ENCODE results near the gene RARRES1. TPM values are rescaled to one million over a fixed set of nuclear protein-coding genes. Genes with fewer than 3 reads are reported as not detected.
A peak's percentile ranks its signal among the peaks of the same experiment; 100 is the strongest.

Gene RARRES1
- total RNA-seq, 2 donors from 2014 or later: 3.0 to 18.4 TPM

GRCh38 chr3:158725348-158726011, 6.8 kb downstream of the RARRES1 start:
- intact Hi-C loops (cut with DNase I): no loop called here
- WGBS, 2 donors: 45 to 50% methylated on average over 9 of the region's 9 CpGs
- Histone ChIP-seq H3K4me1 (no peaks in the 10 kb centered on the region), H3K27ac (peak overlapping the region in 1 of 4 donors; percentile 27), H3K4me3 (no peak overlapping the region), H3K36me3 (replicated peaks in 1 of 2; ENCODE audit: insufficient read depth in 1 of 2, low read depth in 2 of 2) (no peaks in the 10 kb centered on the region), H3K9me3 (no peaks in the 10 kb centered on the region), H3K27me3 (no peaks in the 10 kb centered on the region)
- TF ChIP-seq POLR2A (IDR thresholded peaks at IDR 0.05) (no peak), CTCF (IDR thresholded peaks at IDR 0.05) (no peak)
- peak in 2 of 4 donors; percentile 29 to 54 for DNase-seq
- ATAC-seq: peak; percentile 55

- Histone ChIP-seq H3K4me1 (no peaks in the 10 kb centered on the region), H3K9me3 (no peaks in the 10 kb centered on the region), H3K27ac (no peak overlapping the region), H3K4me3 (no peak overlapping the region), H3K27me3 (no peaks in the 10 kb centered on the region), H3K36me3 (replicated peaks in 1 of 2; ENCODE audit: insufficient read depth in 1 of 2, low read depth in 2 of 2) (no peaks in the 10 kb centered on the region)
- intact Hi-C loops (cut with DNase I): no loop called here
- 86 to 90% methylated on average over 7 of the region's 7 CpGs for WGBS, 2 donors
- no peak for ATAC-seq
- DNase-seq: no peak
- TF ChIP-seq CTCF (IDR thresholded peaks at IDR 0.05) (no peak), POLR2A (IDR thresholded peaks at IDR 0.05) (no peak)
These were observed 8.3 kb downstream of the RARRES1 start for GRCh38 chr3:158723991-158724390.

GRCh38 chr3:158722108-158722507, 10.1 kb downstream of the RARRES1 start:
- no peaks in the 10 kb centered on the region for H3K4me1 ChIP-seq
- ATAC-seq: no peak
- no peak overlapping the region for H3K4me3 ChIP-seq
- intact Hi-C loops (cut with DNase I): no loop called here
- no peaks in the 10 kb centered on the region for H3K9me3 ChIP-seq
- H3K27me3 ChIP-seq: no peaks in the 10 kb centered on the region
- 83 to 96% methylated on average over 1 of the region's 1 CpG for WGBS, 2 donors
- no peaks in the 10 kb centered on the region for H3K36me3 ChIP-seq (replicated peaks in 1 of 2; ENCODE audit: insufficient read depth in 1 of 2, low read depth in 2 of 2)
- TF ChIP-seq CTCF (IDR thresholded peaks at IDR 0.05): no peak
- no peak overlapping the region for H3K27ac ChIP-seq
- DNase-seq: no peak

- DNase-seq: no peak
- no peak for ATAC-seq
- Histone ChIP-seq H3K27me3 (no peaks in the 10 kb centered on the region), H3K9me3 (no peaks in the 10 kb centered on the region), H3K36me3 (replicated peaks in 1 of 2; ENCODE audit: insufficient read depth in 1 of 2, low read depth in 2 of 2) (no peaks in the 10 kb centered on the region), H3K4me1 (no peaks in the 10 kb centered on the region), H3K27ac (no peak overlapping the region), H3K4me3 (no peak overlapping the region)
- intact Hi-C loops (cut with DNase I): no loop called here
- WGBS, 2 donors: 88 to 91% methylated on average over 5 of the region's 5 CpGs
- TF ChIP-seq CTCF (IDR thresholded peaks at IDR 0.05) (no peak), POLR2A (IDR thresholded peaks at IDR 0.05) (no peak)
These were observed 13.6 kb downstream of the RARRES1 start for GRCh38 chr3:158718490-158719170.

- no peak overlapping the region for H3K27ac ChIP-seq
- no peak overlapping the region for H3K4me3 ChIP-seq
- WGBS, 2 donors: 84 to 92% methylated on average over 2 of the region's 2 CpGs
- no peaks in the 10 kb centered on the region for H3K9me3 ChIP-seq
- intact Hi-C loops (cut with DNase I): no loop called here
- DNase-seq: no peak
- no peak for ATAC-seq
- TF ChIP-seq POLR2A (IDR thresholded peaks at IDR 0.05) (no peak), CTCF (IDR thresholded peaks at IDR 0.05) (no peak)
- no peaks in the 10 kb centered on the region for H3K36me3 ChIP-seq (replicated peaks in 1 of 2; ENCODE audit: insufficient read depth in 1 of 2, low read depth in 2 of 2)
- no peaks in the 10 kb centered on the region for H3K4me1 ChIP-seq
- no peaks in the 10 kb centered on the region for H3K27me3 ChIP-seq
These were observed 14.7 kb downstream of the RARRES1 start for GRCh38 chr3:158717576-158717975.
